PFSK-1 (cell line): ENCODE measurements around the gene VPS25.
A peak's percentile ranks its signal among the peaks of the same experiment; 100 is the strongest.

Experiments
- FOXP2 ChIP-seq: optimal IDR thresholded peaks from 2 replicates; pipeline ENCODE3; 2011; ENCODE audit warnings: borderline replicate concordance, control low read depth, inconsistent platforms; ENCODE audit not compliant: insufficient read depth; ENCODE audit errors: extremely low read length, extremely low read depth
- POLR2AphosphoS5 ChIP-seq: IDR thresholded peaks from 2 replicates; pipeline ENCODE4 v1.6.1; 2012; ENCODE audit warnings: low read depth, mild to moderate bottlenecking, control low read depth, low read length, moderate library complexity
- SIN3A ChIP-seq: IDR thresholded peaks from 2 replicates; pipeline ENCODE4 v1.6.1; 2012; ENCODE audit warnings: mild to moderate bottlenecking, low read length, moderate library complexity, borderline replicate concordance; ENCODE audit not compliant: insufficient read depth
- TAF1 ChIP-seq: IDR thresholded peaks from 2 replicates; pipeline ENCODE4 v1.6.1; 2012; ENCODE audit warnings: low read length, control low read depth, borderline replicate concordance; ENCODE audit not compliant: insufficient read depth
- TF ChIP-seq, protein P1 (sequence below), 2 experiments: IDR thresholded peaks; 2 replicates each; pipeline versions ENCODE4 v1.6.1 to v1.8.0; 2011 to 2012; ENCODE audit warnings: low read depth in 2 of 2, low read length in 2 of 2, control low read depth in 1 of 2, inconsistent platforms in 1 of 2, mild to moderate bottlenecking in 1 of 2, moderate library complexity in 1 of 2; ENCODE audit not compliant: insufficient read depth in 1 of 2

The VPS25 gene

DNA sequence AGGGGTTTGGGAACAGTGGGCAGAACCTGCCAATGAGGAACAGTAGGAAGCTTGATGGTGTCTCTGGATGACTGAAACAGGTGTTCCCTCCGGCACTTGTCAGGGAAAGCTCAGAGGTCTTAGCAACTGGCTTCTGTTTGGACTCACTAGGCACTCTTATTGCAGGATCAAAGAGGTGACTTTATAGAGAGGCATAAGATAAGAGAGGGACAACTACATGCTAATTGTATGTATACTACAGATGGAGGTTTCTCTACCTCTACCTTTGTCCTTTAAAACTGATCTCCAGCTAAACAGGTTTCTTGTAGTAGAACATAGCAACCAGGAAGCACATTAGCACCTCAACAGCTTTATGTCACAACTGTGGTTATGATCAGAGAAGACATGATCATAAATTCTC, 33.0 kb downstream of the VPS25 start:
- TF ChIP-seq FOXP2 (no peak), SIN3A (no peak), POLR2AphosphoS5 (no peak), TAF1 (no peak)
- TF ChIP-seq, protein P1, sequence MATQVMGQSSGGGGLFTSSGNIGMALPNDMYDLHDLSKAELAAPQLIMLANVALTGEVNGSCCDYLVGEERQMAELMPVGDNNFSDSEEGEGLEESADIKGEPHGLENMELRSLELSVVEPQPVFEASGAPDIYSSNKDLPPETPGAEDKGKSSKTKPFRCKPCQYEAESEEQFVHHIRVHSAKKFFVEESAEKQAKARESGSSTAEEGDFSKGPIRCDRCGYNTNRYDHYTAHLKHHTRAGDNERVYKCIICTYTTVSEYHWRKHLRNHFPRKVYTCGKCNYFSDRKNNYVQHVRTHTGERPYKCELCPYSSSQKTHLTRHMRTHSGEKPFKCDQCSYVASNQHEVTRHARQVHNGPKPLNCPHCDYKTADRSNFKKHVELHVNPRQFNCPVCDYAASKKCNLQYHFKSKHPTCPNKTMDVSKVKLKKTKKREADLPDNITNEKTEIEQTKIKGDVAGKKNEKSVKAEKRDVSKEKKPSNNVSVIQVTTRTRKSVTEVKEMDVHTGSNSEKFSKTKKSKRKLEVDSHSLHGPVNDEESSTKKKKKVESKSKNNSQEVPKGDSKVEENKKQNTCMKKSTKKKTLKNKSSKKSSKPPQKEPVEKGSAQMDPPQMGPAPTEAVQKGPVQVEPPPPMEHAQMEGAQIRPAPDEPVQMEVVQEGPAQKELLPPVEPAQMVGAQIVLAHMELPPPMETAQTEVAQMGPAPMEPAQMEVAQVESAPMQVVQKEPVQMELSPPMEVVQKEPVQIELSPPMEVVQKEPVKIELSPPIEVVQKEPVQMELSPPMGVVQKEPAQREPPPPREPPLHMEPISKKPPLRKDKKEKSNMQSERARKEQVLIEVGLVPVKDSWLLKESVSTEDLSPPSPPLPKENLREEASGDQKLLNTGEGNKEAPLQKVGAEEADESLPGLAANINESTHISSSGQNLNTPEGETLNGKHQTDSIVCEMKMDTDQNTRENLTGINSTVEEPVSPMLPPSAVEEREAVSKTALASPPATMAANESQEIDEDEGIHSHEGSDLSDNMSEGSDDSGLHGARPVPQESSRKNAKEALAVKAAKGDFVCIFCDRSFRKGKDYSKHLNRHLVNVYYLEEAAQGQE (IDR thresholded peaks at IDR 0.05; ENCODE audit: insufficient read depth in 1 of 2, low read depth in 2 of 2, low read length in 2 of 2), result no peak

DNA sequence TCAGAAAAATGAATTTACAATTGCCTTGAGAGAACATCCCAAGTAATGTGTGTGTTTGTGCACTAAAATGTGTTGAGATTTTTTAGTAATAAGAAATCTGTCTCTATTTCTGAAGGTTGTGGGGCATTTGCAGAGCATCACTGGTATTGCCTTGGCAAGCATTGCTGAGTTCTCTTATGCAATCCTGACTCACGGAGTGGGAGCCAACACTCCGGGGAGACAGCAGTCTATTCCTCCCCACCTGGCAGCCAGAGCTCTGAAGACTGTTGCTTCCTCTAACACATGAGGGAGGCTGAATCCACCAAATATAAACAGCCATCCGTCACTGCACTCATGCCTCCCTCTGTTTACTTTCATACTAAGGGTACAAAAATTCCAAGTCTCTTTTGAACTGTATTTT, 36.0 kb downstream of the VPS25 start:
- TF ChIP-seq, protein P1 (IDR thresholded peaks at IDR 0.05; ENCODE audit: insufficient read depth in 1 of 2, low read depth in 2 of 2, low read length in 2 of 2), result no peak
- TF ChIP-seq SIN3A (no peak), TAF1 (no peak), FOXP2 (no peak), POLR2AphosphoS5 (no peak)

DNA sequence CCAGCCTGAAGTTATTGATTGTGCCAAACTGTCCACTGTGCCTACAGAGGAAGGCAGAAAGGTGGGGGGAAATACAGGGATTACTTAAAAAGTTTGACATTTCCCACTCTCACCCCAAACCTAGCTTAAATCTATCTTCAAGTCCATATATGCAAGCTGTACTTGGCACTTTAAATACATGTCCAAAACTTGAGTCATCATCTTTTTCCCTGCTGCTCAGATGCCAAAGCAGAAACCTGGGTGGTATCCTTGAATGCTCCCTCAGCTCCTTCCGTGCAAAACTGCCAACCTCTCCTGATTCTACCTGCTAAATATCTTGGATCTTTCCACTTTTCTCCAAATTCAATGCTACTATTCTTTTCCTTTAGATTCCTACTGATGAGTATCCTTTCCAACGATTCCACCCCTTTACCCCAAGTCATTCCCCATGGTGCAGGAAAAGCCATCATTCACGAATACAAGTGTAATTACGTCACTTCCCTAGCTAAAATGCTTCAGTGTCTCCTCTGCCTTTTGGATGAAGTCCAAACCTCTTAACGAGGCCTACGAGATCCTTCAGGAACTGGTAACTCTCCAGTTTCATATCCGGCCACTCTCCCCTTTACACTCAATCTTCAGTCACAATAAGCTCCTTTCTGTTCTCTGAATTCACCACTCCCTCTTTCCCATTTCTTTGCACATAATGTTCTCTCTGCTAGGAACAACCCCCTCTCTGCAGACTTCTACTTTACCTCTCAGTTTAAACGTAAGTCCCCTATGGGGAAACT, 41.6 kb downstream of the VPS25 start:
- no peak for TF ChIP-seq TAF1
- TF ChIP-seq, protein P1 (IDR thresholded peaks at IDR 0.05; ENCODE audit: insufficient read depth in 1 of 2, low read depth in 2 of 2, low read length in 2 of 2), result 0 out of 4 replicates have a peak, but pooled peaks of 1 of the 2 experiments have one; percentile 43
- no peak for TF ChIP-seq FOXP2
- TF ChIP-seq SIN3A, result peak; percentile 78; the same call in 1 of the 2 replicates
- peak; percentile 44; the same call in 1 of the 2 replicates for TF ChIP-seq POLR2AphosphoS5

DNA sequence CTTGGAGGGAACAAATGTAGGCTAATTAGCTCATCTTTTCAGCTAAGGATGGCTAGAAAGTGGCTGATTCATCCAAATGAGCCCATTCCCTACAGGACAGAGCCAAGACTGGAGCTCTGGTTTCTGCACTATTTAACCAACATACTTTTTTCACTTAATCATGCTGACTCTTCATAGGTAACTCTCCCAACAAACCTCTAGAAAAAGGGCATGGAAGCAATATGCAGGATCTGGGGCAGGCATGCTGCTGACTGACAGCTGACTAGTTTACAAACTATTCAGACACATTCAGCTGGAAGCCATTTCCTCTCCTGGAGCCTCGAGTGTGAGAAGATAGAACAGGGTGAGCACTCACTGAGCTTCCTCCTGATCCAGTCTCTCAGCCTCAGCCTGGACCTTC, 44.6 kb downstream of the VPS25 start:
- TF ChIP-seq FOXP2, result no peak
- TF ChIP-seq TAF1, result no peak
- TF ChIP-seq SIN3A, result no peak
- TF ChIP-seq POLR2AphosphoS5, result no peak
- TF ChIP-seq, protein P1 (IDR thresholded peaks at IDR 0.05; ENCODE audit: insufficient read depth in 1 of 2, low read depth in 2 of 2, low read length in 2 of 2), result no peak
